HFFc6 (cell line): ENCODE data around the gene ERG. TPM values are rescaled to one million over a fixed set of nuclear protein-coding genes. Genes with fewer than 3 reads are reported as not detected.

ENCODE experiments used
- DNase-seq: peaks from one replicate; pipeline ENCODE4 v3.0.0-alpha.2; 2018
- H3K27ac Mint-ChIP-seq: 2 replicates; pipeline ENCODE4 v1.8.0; 2020; ENCODE audit warnings: mild to moderate bottlenecking, mixed read lengths
- H3K27me3 Mint-ChIP-seq: 2 replicates; pipeline ENCODE4 v1.8.0; 2021; ENCODE audit warnings: mild to moderate bottlenecking, moderate library complexity, mixed read lengths; ENCODE audit not compliant: insufficient read depth
- H3K36me3 Mint-ChIP-seq: 2 replicates; pipeline ENCODE4 v1.8.0; 2021; ENCODE audit warnings: low read depth, mixed read lengths
- H3K4me1 Mint-ChIP-seq: 2 replicates; pipeline ENCODE4 v1.8.0; 2020; ENCODE audit warnings: low read depth, mixed read lengths
- H3K4me3 Mint-ChIP-seq: 2 replicates; pipeline ENCODE4 v1.8.0; 2020; ENCODE audit warnings: mild to moderate bottlenecking, moderate library complexity, mixed read lengths
- H3K9me3 Mint-ChIP-seq: 2 replicates; pipeline ENCODE4 v1.8.0; 2020; ENCODE audit warnings: mild to moderate bottlenecking, mixed read lengths
- total RNA-seq, 6 experiments: library from RNA; stranded (reverse); fragmentation: NEBNext Ultra II Directional; extraction: Animal tissue kit (Norgen Biotek cat#: 25700); gene quantifications; 2 replicates in 1 of 6; 3 replicates in 5 of 6; pipeline ENCODE4 v1.2.3, GENCODE V29; 2021
- TF ChIP-seq, protein P1 (sequence below): fragments of 200-600 bp; sonication (generic); IDR thresholded peaks from 2 replicates; pipeline ENCODE4 v1.5.0; 2021; ENCODE audit warnings: antibody characterized with exemption, mild to moderate bottlenecking

Gene ERG
- total RNA-seq, 6 experiments from 2014 or later: not detected

DNA sequence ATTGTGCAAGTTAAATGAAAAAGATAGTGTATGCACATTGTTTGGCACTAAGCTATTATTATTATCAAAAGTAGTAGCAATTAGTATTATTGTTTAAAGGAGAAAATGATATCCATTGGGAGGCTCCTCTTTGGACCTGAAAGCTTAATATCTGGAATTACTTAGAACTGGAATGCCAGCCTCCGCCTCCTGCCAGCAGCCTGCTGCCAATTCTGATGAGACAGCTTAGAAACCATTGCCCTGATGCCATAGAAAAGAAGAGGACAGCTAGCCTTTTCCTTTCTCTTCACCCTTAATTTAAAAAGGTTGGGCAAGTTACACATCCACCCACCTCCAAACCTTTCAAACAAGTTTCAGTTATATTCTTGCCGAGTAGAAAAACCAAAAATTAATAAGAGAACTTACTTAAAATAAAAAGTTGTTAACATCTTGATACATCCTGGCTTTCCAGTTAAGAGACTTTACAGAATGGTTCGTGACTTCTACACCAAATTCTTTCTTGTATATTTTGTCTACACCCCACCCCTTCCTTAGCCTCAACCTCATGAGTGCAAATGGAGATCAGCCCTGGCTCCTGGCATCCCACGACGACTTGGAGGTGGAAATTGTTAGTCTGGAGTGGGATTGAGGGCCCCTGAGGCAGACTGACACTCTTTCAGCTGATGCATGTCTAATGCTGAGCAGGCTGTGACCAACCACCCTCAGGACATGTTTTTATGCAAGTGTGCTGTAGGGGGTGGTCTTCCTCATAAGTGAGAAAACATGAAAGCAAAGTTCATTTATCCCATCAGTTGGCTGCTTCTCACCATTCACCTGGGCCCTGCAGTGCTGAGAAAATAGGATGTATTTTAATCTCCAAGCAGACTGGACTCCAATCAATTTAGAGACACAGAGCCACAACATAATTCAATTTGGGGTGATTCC lies 120.8 kb downstream of the ERG start:
- no peak for DNase-seq
- no peak overlapping the region for H3K27ac Mint-ChIP-seq
- no peak overlapping the region for H3K4me3 Mint-ChIP-seq
- peaks cover 7% of the 10 kb centered on the region for H3K27me3 Mint-ChIP-seq
- no peaks in the 10 kb centered on the region for H3K36me3 Mint-ChIP-seq
- H3K9me3 Mint-ChIP-seq: no peaks in the 10 kb centered on the region
- TF ChIP-seq, protein P1, sequence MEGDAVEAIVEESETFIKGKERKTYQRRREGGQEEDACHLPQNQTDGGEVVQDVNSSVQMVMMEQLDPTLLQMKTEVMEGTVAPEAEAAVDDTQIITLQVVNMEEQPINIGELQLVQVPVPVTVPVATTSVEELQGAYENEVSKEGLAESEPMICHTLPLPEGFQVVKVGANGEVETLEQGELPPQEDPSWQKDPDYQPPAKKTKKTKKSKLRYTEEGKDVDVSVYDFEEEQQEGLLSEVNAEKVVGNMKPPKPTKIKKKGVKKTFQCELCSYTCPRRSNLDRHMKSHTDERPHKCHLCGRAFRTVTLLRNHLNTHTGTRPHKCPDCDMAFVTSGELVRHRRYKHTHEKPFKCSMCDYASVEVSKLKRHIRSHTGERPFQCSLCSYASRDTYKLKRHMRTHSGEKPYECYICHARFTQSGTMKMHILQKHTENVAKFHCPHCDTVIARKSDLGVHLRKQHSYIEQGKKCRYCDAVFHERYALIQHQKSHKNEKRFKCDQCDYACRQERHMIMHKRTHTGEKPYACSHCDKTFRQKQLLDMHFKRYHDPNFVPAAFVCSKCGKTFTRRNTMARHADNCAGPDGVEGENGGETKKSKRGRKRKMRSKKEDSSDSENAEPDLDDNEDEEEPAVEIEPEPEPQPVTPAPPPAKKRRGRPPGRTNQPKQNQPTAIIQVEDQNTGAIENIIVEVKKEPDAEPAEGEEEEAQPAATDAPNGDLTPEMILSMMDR: peak; percentile 35; the same call in 1 of the 2 replicates
- peaks cover 22% of the 10 kb centered on the region; the same call in 1 of the 2 replicates for H3K4me1 Mint-ChIP-seq

DNA sequence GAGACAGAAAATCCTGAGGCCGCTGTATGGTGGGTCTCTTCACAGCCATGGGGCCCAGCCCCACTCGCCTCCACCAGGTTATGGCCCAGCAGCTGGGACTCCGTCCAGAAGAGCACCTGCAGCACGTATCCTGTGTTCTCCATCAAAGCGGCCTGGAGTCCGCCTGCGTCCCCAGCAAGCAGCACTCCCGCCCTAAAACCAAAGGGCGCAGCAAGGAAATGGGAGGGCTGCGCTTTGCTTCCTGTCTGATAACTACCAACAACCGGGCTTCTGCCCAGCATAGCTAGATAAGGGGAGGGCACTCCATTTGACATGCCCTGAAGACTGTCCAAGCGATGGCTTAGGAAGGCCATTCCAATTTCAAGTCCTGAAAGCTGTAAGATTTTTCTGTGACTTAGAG lies 121.6 kb downstream of the ERG start:
- H3K9me3 Mint-ChIP-seq: no peaks in the 10 kb centered on the region
- H3K4me3 Mint-ChIP-seq: no peak overlapping the region
- peaks cover 22% of the 10 kb centered on the region; the same call in 1 of the 2 replicates for H3K4me1 Mint-ChIP-seq
- DNase-seq: no peak
- peaks cover 7% of the 10 kb centered on the region for H3K27me3 Mint-ChIP-seq
- TF ChIP-seq, protein P1: no peak
- H3K27ac Mint-ChIP-seq: no peak overlapping the region
- no peaks in the 10 kb centered on the region for H3K36me3 Mint-ChIP-seq

DNA sequence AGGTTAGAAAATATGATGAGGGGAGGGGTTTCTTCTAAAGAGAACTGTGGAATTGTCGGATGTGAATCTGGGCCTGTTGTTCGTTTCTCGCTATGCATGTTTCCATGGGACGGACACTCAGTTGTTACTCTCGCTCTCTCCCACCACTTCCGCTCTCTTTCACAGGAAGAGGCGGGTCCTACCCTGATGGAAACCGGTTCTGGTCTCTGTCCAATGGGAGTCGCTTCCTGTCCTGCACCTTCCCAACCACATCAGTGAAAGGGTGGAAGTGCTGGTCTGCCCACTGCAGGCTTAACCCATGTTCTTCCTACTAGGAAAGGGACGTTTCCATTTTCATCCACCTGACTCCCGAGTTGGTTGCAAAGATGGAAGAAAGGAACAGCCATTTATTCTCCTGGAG lies 122.0 kb downstream of the ERG start:
- TF ChIP-seq, protein P1: no peak
- Mint-ChIP-seq H3K36me3 (no peaks in the 10 kb centered on the region), H3K4me1 (peaks cover 22% of the 10 kb centered on the region; the same call in 1 of the 2 replicates), H3K9me3 (no peaks in the 10 kb centered on the region), H3K4me3 (no peak overlapping the region), H3K27ac (no peak overlapping the region), H3K27me3 (peaks cover 7% of the 10 kb centered on the region)
- no peak for DNase-seq

DNA sequence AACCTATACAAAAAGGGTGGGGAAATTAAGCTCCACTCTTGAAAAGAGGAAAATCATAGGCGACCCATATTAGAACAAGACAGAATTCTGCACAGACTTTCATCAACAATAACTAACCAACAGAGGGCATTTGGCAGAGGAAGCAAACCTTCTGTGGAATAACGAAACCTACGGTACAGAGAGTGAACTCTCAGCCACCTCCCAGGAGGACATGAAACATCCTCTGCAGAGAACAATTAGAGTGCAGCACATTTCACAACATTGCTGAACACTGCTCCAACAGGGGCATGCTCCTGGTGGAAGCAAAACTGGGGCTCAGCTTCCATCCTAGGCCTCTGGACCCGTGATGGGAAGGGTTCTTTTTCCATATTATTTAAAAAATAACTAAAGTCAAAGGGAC lies 130.6 kb downstream of the ERG start:
- Mint-ChIP-seq H3K4me1 (no peaks in the 10 kb centered on the region), H3K9me3 (no peaks in the 10 kb centered on the region), H3K4me3 (no peak overlapping the region), H3K27me3 (peaks cover 15% of the 10 kb centered on the region), H3K27ac (no peak overlapping the region), H3K36me3 (no peaks in the 10 kb centered on the region)
- no peak for DNase-seq
- TF ChIP-seq, protein P1: no peak

- DNase-seq: no peak
- H3K27me3 Mint-ChIP-seq: peaks cover 17% of the 10 kb centered on the region
- H3K27ac Mint-ChIP-seq: no peak overlapping the region
- H3K9me3 Mint-ChIP-seq: no peaks in the 10 kb centered on the region
- TF ChIP-seq, protein P1: no peak
- H3K4me1 Mint-ChIP-seq: no peaks in the 10 kb centered on the region
- H3K4me3 Mint-ChIP-seq: no peak overlapping the region
- no peaks in the 10 kb centered on the region for H3K36me3 Mint-ChIP-seq
These were observed 132.8 kb downstream of the ERG start for GRCh38 chr21:38365521-38365920.
